Spleen (tissue), 11 donors: ENCODE measurements around the gene EIF4A2. TPM values are rescaled to one million over a fixed set of nuclear protein-coding genes. Genes with fewer than 3 reads are reported as not detected.

Source experiments
- DNase-seq: peaks from one replicate; pipeline ENCODE4 v3.0.0-alpha.2; 2020
- H3K27ac ChIP-seq, 8 donors: fragments of 200-600 bp; sonication (generic) in 7 of 8; 1 replicate in 4 of 8; 2 replicates in 4 of 8; pipeline versions ENCODE4 v1.5.0 to v1.8.0; 2016 to 2021; ENCODE audit warnings: inconsistent platforms in 4 of 8, mild to moderate bottlenecking in 4 of 8, moderate library complexity in 1 of 8
- H3K27me3 ChIP-seq, 7 donors: fragments of 200-600 bp; sonication (generic) in 6 of 7; replicated peaks in 1 of 7; 1 replicate in 4 of 7; 2 replicates in 3 of 7; pipeline versions ENCODE4 v1.5.0 to v1.8.0; 2016 to 2021; ENCODE audit warnings: inconsistent platforms in 3 of 7, mild to moderate bottlenecking in 1 of 7
- H3K36me3 ChIP-seq, 6 donors: fragments of 200-600 bp; sonication (generic) in 5 of 6; 1 replicate in 4 of 6; 2 replicates in 2 of 6; pipeline versions ENCODE4 v1.5.0 to v1.8.0; 2016 to 2021; ENCODE audit warnings: inconsistent platforms in 2 of 6
- H3K4me1 ChIP-seq, 6 donors: fragments of 200-600 bp; sonication (generic) in 5 of 6; 1 replicate in 3 of 6; 2 replicates in 3 of 6; pipeline versions ENCODE4 v1.5.0 to v1.8.0; 2016 to 2021; ENCODE audit warnings: inconsistent platforms in 3 of 6
- H3K4me3 ChIP-seq, 8 donors: fragments of 200-600 bp; sonication (generic) in 7 of 8; 1 replicate in 4 of 8; 2 replicates in 4 of 8; pipeline versions ENCODE4 v1.5.0 to v1.8.0; 2016 to 2021; ENCODE audit warnings: inconsistent platforms in 4 of 8, mild to moderate bottlenecking in 4 of 8, moderate library complexity in 2 of 8
- H3K9me3 ChIP-seq, 8 donors: fragments of 200-600 bp; sonication (generic) in 7 of 8; 1 replicate in 4 of 8; 2 replicates in 4 of 8; pipeline versions ENCODE4 v1.5.0 to v1.8.0; 2016 to 2021; ENCODE audit warnings: inconsistent platforms in 4 of 8
- POLR2A ChIP-seq, 3 donors: fragments of 450-650 bp; IDR thresholded peaks; one replicate each; pipeline ENCODE4 v1.5.1; 2017; ENCODE audit warnings: antibody characterized with exemption in 3 of 3, mild to moderate bottlenecking in 1 of 3
- POLR2AphosphoS5 ChIP-seq, 3 donors: sonication (generic); formaldehyde crosslinking; IDR thresholded peaks; one replicate each; pipeline ENCODE4 v1.5.1; 2017; ENCODE audit warnings: antibody characterized with exemption in 3 of 3
- WGBS, 5 donors: extraction: QIAGEN DNeasy Blood & Tissue Kit in 3 of 5; methylation state at CpG; one replicate each; pipeline versions ENCODE4 v1.1.5 to v1.1.7; 2013 to 2018; 5-methylcytosine and 5-hydroxymethylcytosine counted together
- intact Hi-C: fragments of 100-400 bp; cut with DNase I; formaldehyde crosslinking; loops from one replicate; pipeline ENCODE4 v1.15.0; 2023; ENCODE audit warnings: low total_unique reads
- polyA plus RNA-seq, 3 donors: library from polyadenylated mRNA; stranded (reverse); fragments of 200-250 nt; gene quantifications; one replicate each; pipeline ENCODE4 v1.2.1, GENCODE V29; 2013
- total RNA-seq, 7 donors: library from RNA; depleted of rRNA in 3 of 7; stranded (reverse); fragments of >200 nt in 3 of 7; fragmentation: NEBNext Ultra II Directional in 4 of 7; extraction: Animal tissue kit (Norgen Biotek cat#: 25700) in 4 of 7; gene quantifications; one replicate each; pipeline versions ENCODE4 v1.1.0 to v1.2.1, GENCODE V29; 2016 to 2021
- TF ChIP-seq, protein P1 (sequence below), 11 experiments: fragments of 200-600 bp in 7 of 11; fragments of 450-650 bp in 4 of 11; sonication (generic) in 4 of 11; IDR thresholded peaks in 8 of 11; conservative IDR thresholded peaks in 3 of 11; 1 replicate in 7 of 11; 2 replicates in 4 of 11; pipeline versions ENCODE4 v1.4.0 to v1.8.0; 2016 to 2021; ENCODE audit warnings: antibody characterized with exemption in 11 of 11, inconsistent platforms in 4 of 11, mild to moderate bottlenecking in 1 of 11
- donor health status: healthy with polysubstance abuse.
- donor health status: DM: no; HTN: no; CAD: no; lungs with moderate emphysema.
- donor health status: DM: no; HTN: no; CAD: no.
- donor health status: Bipolar disorder and iron deficiency.
- donor health status: healthy.
- donor health status: DM: no; HTN: no; CAD: no.
- donor health status: DM: yes; HTN: yes; CAD: no.

EIF4A2 gene
- total and polyA plus RNA-seq, 10 donors: 255 to 512 (median 357) TPM

DNA sequence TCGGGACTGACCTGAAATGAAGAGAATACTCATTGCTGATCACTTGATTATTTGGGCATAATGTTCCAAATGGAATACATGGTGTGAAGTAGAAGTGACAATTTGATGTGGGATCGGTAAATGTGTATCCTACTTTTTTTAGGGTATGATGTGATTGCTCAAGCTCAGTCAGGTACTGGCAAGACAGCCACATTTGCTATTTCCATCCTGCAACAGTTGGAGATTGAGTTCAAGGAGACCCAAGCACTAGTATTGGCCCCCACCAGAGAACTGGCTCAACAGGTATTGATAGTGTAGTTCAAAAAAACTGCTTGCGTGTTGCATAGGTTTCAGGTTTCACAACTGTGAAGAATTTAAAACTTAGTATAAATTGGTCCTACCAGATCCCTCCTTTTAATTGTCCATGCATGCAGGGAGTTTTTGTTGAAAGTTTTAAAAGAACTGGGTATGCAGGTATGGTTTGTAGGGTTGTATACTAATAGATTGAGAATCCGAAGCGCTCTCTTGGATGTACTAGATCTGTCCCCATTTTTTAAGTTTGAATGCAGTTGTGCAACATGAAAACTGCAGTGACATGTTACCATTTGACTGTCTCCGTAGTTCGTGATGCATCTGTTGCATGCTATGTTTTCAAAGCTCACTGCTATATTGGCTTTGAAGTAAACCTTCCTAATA lies 1.6 kb downstream of the EIF4A2 start:
- WGBS, 5 donors: 10 to 38% (median 13%) methylated on average over 7 of the region's 7 CpGs
- Histone ChIP-seq H3K36me3 (peaks cover 0 to 59% (median 57%) of the 10 kb centered on the region in 6 donors), H3K9me3 (no peaks in the 10 kb centered on the region), H3K27ac (peak overlapping the region in 5 of 8 donors; percentile 95 to 99 (median 98)), H3K27me3 (no peaks in the 10 kb centered on the region), H3K4me1 (peaks cover 36 to 67% (median 54%) of the 10 kb centered on the region in 6 donors), H3K4me3 (peak overlapping the region; percentile 66 to 94 (median 88))
- intact Hi-C loops: loop anchor here (10.0 kb wide), 2 partner anchors 210 to 850 kb away; partner anchors contain the start of genes DNAJB11 and TRA2B
- TF ChIP-seq, protein P1, sequence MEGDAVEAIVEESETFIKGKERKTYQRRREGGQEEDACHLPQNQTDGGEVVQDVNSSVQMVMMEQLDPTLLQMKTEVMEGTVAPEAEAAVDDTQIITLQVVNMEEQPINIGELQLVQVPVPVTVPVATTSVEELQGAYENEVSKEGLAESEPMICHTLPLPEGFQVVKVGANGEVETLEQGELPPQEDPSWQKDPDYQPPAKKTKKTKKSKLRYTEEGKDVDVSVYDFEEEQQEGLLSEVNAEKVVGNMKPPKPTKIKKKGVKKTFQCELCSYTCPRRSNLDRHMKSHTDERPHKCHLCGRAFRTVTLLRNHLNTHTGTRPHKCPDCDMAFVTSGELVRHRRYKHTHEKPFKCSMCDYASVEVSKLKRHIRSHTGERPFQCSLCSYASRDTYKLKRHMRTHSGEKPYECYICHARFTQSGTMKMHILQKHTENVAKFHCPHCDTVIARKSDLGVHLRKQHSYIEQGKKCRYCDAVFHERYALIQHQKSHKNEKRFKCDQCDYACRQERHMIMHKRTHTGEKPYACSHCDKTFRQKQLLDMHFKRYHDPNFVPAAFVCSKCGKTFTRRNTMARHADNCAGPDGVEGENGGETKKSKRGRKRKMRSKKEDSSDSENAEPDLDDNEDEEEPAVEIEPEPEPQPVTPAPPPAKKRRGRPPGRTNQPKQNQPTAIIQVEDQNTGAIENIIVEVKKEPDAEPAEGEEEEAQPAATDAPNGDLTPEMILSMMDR (IDR thresholded peaks at IDR 0.05 in 8 of 11, conservative IDR thresholded peaks at IDR 0.05 in 3 of 11): no peak
- TF ChIP-seq POLR2AphosphoS5 (IDR thresholded peaks at IDR 0.05) (no peak), POLR2A (IDR thresholded peaks at IDR 0.05) (no peak)
- DNase-seq: no peak

DNA sequence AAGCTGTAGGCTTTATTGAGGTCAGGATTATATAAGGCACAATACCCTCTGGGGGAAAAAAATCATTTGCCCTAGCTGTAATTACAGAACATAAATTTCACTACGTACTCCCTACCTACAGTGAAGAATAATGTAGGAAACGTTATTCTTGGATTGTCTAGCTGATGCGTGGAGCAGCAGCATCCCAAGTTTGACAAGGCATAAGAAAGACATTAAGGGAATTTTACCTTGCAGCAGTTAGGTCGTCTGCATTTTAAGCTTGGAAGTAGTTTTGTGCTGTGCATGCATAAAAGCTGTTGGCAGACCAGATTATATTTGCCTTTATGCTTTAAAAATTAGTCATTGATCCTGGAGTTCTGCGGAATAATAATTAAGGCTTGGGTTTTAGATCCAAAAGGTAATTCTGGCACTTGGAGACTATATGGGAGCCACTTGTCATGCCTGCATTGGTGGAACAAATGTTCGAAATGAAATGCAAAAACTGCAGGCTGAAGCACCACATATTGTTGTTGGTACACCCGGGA lies 2.2 kb downstream of the EIF4A2 start:
- Histone ChIP-seq H3K9me3 (no peaks in the 10 kb centered on the region), H3K36me3 (peaks cover 0 to 65% (median 63%) of the 10 kb centered on the region in 6 donors), H3K27ac (peak overlapping the region in 2 of 8 donors; percentile 97 to 99), H3K4me3 (peak overlapping the region; percentile 66 to 94 (median 88)), H3K27me3 (no peaks in the 10 kb centered on the region), H3K4me1 (peaks cover 36 to 67% (median 54%) of the 10 kb centered on the region in 6 donors)
- intact Hi-C loops: loop anchor here (10.0 kb wide), 2 partner anchors 211 to 851 kb away; partner anchors contain the start of genes DNAJB11 and TRA2B
- TF ChIP-seq POLR2A (IDR thresholded peaks at IDR 0.05) (no peak), POLR2AphosphoS5 (IDR thresholded peaks at IDR 0.05) (no peak)
- TF ChIP-seq, protein P1 (IDR thresholded peaks at IDR 0.05 in 8 of 11, conservative IDR thresholded peaks at IDR 0.05 in 3 of 11): no peak
- 27 to 56% (median 27%) methylated on average over 7 of the region's 7 CpGs for WGBS, 5 donors
- no peak for DNase-seq

DNA sequence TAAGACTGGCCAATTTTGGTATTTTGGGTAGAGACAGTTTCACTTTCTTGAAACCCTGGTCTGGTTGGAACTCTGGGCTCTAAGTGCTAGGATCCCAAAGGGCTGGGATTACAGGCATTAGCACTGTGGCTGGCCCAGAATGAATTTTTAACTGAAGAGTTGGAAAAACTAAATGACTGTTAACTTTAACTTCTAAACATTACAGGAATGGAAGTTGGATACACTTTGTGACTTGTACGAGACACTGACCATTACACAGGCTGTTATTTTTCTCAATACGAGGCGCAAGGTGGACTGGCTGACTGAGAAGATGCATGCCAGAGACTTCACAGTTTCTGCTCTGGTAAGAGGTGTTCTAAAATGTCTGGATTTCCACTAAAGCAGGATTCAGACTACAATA lies 3.5 kb downstream of the EIF4A2 start:
- intact Hi-C loops: loop anchor here (10.0 kb wide), 2 partner anchors 212 to 852 kb away; partner anchors contain the start of genes DNAJB11 and TRA2B
- H3K27me3 ChIP-seq: no peaks in the 10 kb centered on the region
- H3K27ac ChIP-seq: peak overlapping the region in 1 of 8 donors; percentile 5
- H3K36me3 ChIP-seq: peaks cover 0 to 78% (median 68%) of the 10 kb centered on the region in 6 donors
- H3K9me3 ChIP-seq: no peaks in the 10 kb centered on the region
- TF ChIP-seq, protein P1 (IDR thresholded peaks at IDR 0.05 in 8 of 11, conservative IDR thresholded peaks at IDR 0.05 in 3 of 11): no peak
- TF ChIP-seq POLR2AphosphoS5 (IDR thresholded peaks at IDR 0.05): no peak
- H3K4me3 ChIP-seq: peak overlapping the region in 2 of 8 donors; percentile 88
- peaks cover 36 to 68% (median 54%) of the 10 kb centered on the region in 6 donors for H3K4me1 ChIP-seq
- WGBS, 5 donors: 61 to 86% (median 70%) methylated on average over 3 of the region's 3 CpGs
- DNase-seq: no peak
